GM18873 (cell line): ENCODE results near the gene PTPRS.
"Not testable (repeated sequence)": the region's sequence is repeated elsewhere in the genome, so short reads cannot be mapped to it uniquely, and the experiment has no call there.

Experiments used
- ATAC-seq: cut with Tn5 transposase; IDR thresholded peaks from one replicate; pipeline ENCODE4 v1.9.1; 2021; ENCODE audit warnings: mild to moderate bottlenecking, moderate library complexity, moderate number of reproducible peaks; ENCODE audit not compliant: unreplicated experiment, low FRiP score

PTPRS gene

DNA sequence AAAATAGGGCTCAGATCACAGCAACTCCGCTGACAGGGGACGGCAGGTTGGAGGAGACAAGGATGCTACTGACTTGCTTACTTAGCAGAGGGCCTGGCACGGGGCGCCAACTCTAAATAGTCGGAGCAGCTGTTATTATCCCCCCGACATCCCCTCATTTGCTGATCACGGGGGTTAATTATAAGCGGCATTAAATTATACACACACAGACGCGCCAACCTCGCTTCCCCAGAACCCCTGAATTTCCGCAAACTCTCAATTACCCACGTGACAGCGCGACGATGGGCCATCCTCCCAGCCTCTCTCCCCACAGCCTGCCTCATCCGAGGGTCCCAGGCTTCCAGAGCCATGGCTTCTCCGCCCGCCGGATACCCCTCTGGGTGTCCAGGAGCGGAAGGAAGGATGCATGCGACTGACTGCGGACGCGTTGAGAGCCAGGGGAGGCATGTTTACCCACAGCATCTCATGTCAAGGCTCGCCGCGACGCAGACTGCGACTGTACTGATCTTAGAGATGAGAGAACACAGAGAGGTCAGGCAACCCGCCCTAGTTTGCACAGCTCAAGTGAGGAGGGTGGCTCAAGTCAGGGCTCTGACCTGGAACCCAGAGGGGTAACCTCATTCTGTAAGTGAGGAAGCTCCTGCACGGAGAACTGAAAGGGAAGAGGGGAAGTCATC is 5.7 kb downstream of the PTPRS start:
- no peak for ATAC-seq

DNA sequence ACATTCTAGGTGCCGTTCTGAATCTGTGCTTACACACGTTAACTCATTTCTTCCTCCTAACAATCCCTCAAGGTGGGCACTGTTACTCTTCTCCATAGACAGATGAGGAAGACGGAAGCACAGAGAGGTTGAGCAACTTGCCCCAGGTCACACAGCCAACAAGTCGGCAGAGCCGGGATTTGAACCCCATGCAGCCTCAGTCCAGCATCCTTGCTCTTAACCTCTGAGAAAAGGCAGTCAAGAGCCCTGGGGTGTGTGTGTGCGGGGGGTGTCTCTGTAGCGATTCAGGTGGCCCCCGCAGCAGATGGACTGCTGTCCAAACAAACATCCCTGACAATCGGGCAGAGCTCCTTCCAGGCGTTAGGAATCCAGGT is 6.3 kb downstream of the PTPRS start:
- no peak for ATAC-seq

DNA sequence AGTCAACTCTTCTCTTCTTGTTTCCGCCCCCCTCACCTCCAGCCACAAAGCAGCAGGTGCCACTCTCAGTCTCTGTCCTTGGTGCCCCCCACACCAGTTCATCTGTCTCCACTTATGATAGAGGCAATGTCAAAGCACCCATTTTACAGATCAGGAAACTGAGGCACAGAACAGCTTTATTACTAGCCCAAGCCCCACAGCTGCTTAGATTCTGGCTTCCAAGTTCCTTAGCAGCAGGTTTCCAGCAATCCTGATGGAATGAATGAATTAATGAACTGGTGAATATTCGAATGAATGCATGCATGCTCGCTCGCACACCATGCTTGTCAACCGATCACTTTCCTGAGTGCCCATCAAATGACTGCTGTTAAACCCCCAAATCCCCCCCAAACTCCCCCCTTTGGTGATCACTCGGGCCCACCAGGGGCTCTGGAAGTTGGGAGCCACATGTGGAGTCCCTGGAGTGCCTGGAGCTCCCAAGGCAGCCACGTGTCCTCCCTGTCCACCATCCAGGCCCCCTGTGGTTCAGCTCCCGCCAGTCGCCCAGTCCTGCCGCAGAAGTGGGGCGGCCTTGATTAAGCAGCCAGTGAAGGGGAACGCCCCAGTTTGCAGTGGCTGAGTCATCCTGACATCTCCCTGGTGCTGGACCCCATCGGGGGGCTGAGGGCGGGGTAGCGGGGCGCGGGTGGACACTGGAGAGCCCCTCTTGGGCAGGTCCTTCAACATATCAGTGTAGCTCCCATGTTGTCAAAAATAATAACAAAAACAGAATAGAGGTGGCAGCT is 6.8 kb downstream of the PTPRS start:
- ATAC-seq: no peak

DNA sequence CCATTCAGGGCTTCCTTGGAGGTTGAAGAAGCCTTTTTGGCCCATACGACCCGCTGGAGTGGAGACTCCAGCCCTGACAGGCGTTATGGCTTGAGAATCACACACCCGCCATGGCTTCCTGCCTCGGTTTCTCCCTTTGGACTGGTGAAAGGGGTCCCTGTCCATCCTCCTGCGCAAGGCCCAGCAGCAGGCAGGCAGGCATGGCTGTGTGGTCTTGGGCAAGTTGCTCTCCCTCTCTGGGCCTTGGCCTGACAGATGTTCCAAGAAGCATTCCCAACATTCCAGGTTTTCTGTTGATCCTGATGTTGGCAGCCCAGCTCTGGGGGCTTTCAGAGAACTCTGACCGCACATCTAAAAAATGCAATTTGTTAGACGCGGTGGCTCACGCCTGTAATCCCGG is 8.1 kb downstream of the PTPRS start:
- ATAC-seq: no peak

DNA sequence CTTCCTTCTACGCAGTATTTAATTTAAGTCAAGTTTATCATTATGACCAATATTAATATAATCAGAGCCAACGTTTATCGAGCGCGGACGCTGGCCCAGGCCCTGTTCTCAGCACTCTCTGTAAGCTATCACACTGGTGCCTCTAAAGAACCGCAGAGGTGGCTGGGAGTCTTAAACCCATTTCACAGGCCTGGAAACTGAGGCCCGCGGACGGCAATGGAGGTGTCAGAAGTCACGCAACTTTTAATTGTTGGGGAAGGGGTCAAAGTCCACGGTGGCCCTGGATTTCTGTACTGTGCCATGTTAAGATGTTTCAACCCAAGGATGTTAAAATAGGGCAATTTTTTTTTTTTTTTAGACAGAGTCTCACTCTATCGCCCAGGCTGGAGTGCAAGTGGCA is 8.8 kb downstream of the PTPRS start:
- ATAC-seq: no peak

DNA sequence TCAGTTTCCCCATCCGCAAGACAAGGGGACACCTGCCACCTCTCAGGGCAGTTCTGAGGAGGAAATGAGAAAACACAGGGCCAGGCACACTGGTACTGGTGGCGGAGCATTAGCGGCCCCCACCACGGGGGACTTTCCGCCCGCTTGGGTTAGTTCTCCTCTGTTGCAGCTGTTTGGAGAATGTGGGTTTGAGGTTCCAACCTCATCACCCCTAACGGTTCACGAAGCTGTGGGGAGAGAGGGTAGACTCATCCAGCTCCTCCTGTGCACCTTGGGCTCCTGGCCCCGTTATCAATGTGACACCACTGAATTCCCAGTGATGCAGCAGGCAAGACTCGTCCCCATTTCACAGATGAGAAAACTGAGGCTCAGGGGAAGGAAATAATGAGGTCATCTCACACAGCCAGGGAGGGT is 10.3 kb downstream of the PTPRS start:
- no peak for ATAC-seq

DNA sequence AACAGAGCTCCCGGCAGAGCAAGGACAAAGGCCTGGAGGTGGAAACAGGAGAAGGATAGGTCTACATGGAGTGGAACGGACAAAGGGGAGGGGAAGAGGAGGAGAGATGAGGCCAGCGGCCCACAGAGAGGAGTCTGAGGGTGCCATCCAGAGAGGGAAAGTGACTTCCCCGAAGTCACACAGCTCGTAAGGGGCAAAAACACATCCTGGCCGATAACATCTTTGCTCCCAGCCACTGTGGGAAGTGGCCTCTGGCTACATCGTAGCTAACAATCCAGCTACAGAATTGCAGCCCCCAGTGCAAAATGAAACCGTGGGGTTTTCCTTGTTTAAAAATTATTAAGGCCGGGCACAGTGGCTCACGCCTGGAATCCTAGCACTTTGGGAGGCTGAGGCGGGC is 11.5 kb downstream of the PTPRS start:
- ATAC-seq: no peak

DNA sequence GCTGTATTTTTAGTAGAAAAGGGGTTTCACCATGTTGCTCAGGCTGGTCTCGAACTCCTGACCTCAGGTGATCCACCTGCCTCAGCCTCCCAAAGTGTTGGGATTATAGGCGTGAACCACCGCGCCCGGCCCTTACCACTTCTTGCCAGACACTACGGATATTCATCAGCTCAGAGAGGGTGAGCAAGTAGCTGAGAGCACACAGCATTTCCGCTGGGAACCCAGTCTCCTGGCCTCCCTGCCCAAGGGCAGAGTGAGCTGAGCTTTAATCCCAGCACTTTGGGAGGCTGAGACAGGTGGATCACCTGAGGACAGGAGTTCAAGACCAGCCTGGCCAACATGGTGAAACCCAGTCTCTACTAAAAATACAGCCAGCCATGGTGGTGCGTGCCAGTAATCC is 12.2 kb downstream of the PTPRS start:
- ATAC-seq: not testable (repeated sequence)

DNA sequence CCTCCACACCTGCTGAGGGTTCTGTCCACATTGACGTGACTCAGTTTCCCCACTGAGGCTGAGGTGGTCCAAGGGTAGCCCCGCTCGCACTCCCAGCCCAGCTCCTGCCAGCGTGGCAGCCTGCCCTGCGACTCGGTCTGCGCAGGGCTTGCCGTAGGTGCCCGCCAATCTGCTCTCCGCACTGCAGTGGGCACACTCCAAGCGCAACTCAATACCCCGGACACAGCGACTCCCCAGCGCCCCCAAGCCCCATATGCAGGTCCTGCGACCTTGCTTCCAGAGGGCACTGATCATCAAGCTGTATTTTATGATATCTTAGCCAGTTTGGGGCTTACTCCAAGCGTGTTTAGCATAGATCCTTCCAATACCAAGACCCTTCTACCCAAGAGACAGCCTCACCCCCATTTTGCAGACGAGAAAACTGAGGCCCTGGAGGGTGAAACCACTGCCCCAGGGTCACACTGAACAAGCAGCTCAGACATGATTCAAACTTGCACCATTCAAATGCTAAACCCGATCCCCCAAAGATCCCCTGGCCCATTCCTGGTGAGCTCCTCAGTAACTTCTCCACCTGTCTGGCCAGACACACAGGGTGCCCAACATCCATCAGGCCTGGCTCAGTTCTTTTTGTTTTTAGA is 13.5 kb downstream of the PTPRS start:
- no peak for ATAC-seq

DNA sequence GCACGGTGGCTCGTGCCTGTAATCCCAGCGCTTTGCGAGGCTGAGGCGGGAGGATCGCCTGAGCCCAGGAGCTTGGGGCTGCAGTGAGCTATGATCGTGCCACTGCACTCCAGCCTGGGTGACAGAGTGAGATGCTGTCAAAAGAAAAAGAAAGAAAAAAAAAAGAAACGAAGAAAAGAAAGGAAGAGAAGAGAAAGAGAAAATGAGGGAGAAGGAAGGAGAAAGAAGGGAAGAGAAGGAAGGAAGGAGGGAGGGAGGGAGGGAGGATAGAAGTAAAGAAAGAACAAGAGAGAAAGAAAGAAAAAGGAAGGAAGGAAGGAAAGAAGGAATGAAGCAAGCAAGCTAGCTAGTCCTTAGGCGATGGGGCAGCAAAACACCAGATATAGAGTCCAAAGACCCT is 14.1 kb downstream of the PTPRS start:
- no peak for ATAC-seq

DNA sequence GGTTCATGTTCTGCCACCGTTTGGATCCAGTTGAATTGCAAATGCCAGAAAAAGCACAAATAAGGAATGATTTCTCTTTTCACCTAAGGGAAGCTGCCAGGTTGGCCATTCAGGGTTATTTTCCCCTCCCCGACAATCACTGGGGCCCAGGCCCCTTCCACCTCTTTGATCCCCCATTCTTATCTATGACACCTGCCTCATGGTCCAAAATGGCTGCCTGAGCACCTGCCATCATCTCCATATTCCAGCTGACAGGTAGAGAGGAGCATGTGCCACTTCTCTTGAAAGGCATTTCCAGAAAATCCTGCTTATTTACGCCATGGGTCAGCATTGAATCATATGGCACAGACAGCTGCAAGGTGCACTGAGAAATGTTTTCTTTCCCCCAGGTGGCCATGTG is 15.7 kb downstream of the PTPRS start:
- no peak for ATAC-seq

DNA sequence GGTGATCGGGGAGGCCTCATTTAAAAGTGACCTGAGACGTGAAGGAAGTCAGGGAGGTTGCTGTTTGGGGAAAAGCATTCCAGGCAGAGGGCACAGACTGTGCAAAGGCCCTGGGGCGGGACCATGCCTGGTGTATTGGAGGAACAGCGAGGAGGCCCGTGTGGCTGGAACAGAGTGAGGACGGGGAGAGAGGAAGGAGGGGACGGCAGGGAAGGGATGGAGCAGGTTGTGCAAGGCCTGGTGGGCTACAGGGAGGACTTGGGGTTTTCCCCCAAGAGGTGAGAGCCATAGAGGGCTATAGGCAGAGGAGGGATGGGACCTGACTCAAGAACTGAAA is 17.2 kb downstream of the PTPRS start:
- no peak for ATAC-seq

DNA sequence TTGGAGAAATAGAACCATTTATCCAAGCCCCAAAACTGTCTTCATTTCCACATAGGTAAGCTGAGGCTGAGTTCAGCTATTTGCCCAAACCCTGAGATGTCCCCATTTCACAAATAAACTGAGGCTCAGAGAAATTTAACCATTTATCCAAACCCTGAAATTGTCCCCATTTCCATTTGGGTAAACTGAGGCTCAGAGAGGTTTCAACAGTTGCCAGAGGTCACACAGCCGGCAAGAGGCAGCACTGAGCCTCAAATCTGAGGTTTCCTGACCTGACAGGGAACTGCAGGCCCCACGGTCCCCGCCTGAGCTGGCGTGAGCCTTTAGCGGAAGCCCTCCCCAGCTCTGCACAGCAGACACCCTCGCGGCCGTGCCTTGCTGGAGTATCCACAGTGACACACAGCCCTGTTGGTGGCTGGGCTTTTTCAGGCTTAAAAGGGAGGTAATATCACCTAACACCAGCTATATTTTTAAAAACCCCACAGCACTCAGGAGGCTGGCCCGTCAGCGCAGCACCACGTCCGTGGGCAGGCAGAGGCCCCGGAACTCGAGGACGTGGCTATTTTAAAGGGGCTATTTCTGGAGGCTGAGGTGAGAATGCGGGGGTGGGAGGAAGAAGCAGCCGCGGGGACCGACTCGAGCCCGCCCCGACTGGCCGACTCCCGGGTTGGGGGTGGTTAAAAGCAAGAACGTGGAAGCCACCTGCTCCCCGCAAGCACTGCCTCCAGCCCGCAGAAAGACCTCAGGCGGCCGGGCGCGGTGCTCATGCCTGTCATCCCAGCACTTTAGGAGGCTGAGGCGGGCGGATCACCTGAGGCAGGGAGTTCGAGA is 18.5 kb downstream of the PTPRS start:
- no peak for ATAC-seq

DNA sequence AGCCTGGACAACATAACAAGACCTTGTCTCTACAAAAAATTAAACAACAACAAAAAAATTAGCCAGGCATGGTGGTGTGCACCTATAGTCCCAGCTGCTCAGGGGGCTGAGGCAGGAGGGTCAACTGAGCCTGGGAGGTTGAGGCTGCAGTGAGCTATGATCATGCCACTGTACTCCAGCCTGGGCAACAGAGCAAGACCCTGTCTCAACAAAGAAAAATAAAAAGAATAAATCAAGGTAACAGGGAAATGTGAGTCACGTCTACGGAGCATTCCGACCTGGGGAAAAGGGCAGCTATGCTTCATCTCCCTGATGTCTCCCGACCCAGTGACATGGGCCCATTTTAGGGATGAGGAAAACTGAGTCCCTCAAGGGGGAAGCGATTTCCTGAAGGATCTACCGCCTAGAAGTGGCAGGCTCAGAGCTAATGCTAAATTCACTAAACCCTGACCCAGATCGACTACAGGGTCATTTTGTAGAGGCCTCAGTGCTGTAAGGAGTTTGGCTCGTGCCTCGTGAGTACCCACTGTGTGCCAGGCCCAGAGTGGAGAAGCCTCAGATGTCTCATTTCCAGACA is 19.5 kb downstream of the PTPRS start:
- no peak for ATAC-seq

DNA sequence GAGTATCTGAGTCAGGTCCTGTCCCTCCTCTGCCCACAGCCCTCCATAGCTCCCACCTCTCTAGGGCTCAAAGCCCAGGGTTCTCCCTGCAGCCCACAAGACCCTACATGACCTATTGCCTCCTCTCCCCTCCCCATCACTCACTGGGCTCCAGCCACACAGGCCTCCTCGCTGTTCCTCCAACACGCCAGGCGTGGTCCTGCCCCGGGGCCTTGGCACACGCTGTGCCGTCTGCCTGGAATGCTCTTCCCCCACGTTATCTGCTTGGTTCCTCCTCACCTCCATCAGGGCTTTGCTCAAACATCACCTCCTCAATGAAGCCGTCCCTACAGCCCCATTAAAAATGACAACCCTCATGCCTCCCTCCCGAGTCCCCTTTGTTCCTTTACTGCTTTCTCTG is 21.1 kb downstream of the PTPRS start:
- ATAC-seq: no peak

DNA sequence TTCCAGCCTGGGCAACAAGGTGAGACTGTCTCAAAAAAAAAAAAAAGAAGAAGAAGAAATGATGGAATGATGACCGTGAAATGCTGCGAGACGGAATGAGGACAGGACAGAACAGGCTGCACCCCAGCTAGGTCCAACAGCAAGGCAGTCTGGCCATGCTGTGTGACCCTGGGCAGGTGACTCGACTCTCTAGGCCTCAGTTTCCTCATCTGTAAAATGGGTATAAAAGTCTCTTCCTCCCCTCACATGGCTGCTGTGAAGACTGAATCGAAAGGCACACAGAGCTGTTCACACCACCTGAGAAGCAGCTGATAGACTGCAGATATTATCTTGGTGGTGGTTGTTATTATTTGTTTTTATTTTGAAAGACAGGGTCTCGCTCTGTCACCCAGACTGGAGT is 22.3 kb downstream of the PTPRS start:
- ATAC-seq: no peak

DNA sequence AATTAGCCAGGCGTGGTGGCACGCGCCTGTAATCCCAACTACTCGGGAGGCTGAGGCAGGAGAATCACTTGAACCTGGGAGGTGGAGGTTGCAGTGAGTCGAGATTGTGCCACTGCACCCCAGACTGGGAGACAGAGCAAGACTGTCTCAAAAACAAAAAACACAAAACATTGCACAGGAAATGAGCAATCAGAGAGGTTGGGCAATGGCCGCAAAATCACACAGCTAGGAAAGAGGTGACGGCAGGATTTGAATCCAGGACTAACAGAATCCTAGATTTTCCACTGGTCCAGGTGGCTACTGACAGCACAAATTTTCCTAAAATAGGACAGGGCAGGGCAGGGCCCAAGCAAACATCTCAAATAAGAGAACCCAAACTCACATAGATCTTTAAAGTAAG is 23.3 kb downstream of the PTPRS start:
- no peak for ATAC-seq

DNA sequence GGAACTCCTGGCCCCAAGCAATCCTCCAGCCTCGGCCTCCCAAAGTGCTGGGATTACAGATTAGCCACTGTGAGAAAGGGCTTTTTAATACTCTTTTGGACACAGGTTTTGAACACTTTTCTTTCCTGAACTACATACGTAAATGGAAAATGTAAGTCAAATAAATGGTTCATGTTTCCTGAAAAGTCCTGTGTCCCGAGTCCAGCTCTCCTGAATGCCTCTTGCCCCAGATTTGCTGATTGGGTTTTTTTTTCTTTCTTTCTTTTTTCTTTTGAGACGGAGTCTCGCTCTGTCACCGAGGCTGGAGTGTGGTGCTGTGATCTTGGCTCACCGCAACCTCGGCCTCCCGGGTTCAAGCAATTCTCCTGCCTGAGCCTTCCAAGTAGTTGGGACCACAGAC is 24.5 kb downstream of the PTPRS start:
- no peak for ATAC-seq

DNA sequence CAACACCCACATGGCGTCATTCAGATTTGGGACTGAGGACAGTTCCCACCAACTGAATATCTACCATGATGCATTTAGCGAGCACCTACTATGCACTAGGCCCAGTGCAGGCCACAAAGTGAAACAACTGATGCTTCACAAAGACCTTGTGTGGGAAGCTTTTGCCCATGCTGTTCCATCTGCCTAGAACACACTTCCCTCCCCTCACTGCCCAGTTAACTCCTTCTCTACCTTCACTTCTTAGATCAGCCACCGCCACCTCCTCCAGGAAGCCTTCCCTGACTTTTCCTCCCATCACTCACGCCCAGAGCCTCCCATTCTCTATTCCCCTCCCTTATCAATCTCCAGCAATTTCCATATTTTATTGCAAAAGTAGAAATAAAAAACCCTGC is 25.7 kb downstream of the PTPRS start:
- ATAC-seq: no peak

DNA sequence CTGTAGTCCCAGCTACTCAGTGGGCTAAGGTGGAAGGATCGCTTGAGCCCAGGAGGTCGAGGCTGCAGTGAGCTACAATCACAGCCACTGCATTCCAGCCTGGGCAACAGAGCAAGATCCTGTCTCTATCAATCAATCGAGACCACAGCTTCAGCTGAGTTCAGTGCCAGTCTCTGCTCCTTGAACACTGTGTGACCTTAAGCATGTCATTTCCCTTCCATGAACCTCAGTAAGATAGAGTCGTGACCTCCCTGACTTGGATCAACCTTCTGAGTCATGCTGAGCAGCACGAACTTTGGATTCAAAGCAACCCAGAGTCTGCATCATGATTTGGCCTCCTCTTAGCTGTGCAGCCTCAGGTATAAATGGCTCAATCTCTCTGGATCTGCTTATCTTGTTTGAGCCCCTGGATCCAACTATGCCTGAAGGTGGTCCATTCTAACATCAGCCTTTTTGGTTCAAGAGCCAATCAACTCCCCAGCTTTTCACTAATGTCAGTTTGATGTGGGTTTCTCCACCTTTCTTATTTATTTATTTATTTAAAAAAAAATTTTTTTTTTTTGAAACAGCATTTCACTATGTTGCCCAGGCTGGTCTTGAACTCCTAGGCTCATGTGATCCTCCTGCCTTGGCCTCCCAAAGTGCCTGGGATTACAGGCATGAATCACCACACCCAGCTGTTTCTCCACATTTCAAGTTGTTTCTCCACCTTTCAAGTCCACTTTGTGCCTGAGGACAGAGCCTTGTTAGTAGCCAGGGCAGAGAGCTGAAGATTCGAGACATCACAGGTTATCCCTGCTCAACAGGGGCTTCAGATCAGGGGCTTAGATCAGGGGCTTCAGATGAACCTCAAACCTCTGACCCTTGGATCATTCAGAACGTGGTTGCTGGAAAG is 26.4 kb downstream of the PTPRS start:
- no peak for ATAC-seq
